ENCODE measurements around the gene GAB1. TPM values are rescaled to one million over a fixed set of nuclear protein-coding genes. Genes with fewer than 3 reads are reported as not detected.
A peak's percentile ranks its signal among the peaks of the same experiment; 100 is the strongest.

GAB1 gene
- total and polyA plus RNA-seq, 7 donors: 10.0 to 71.6 (median 44.1) TPM

- intact Hi-C loops (cut with DNase I): no loop called here
- DNase-seq: no peak
- TF ChIP-seq EP300 (IDR thresholded peaks at IDR 0.05): no peak
- TF ChIP-seq POLR2AphosphoS5 (IDR thresholded peaks at IDR 0.05): no peak
- no peak for TF ChIP-seq CTCF (IDR thresholded peaks at IDR 0.05)
- no peak for TF ChIP-seq POLR2A (IDR thresholded peaks at IDR 0.05)
- no peaks in the 10 kb centered on the region for H3K36me3 ChIP-seq
- H3K9me3 ChIP-seq: no peaks in the 10 kb centered on the region
- no peak overlapping the region for H3K4me3 ChIP-seq
- WGBS, 2 donors: 57 to 85% methylated on average over 3 of the region's 3 CpGs
- H3K27ac ChIP-seq: no peak overlapping the region
- H3K4me1 ChIP-seq: peaks cover 0 to 21% (median 6%) of the 10 kb centered on the region in 4 donors
- H3K27me3 ChIP-seq: no peaks in the 10 kb centered on the region
Observed at GRCh38 chr4:143311924-143312323, 24.8 kb upstream of the GAB1 start.

GRCh38 chr4:143313521-143313920 lies 23.2 kb upstream of the GAB1 start:
- intact Hi-C loops (cut with DNase I): no loop called here
- 84 to 92% methylated on average over 1 of the region's 1 CpG for WGBS, 2 donors
- Histone ChIP-seq H3K27ac (no peak overlapping the region), H3K27me3 (no peaks in the 10 kb centered on the region), H3K9me3 (no peaks in the 10 kb centered on the region), H3K4me1 (peaks cover 0 to 29% (median 9%) of the 10 kb centered on the region in 4 donors), H3K36me3 (no peaks in the 10 kb centered on the region), H3K4me3 (no peak overlapping the region)
- DNase-seq: no peak
- TF ChIP-seq POLR2A (IDR thresholded peaks at IDR 0.05) (no peak), EP300 (IDR thresholded peaks at IDR 0.05) (no peak), CTCF (IDR thresholded peaks at IDR 0.05) (no peak), POLR2AphosphoS5 (IDR thresholded peaks at IDR 0.05) (no peak)

- Histone ChIP-seq H3K4me3 (no peak overlapping the region), H3K27ac (no peak overlapping the region)
Observed at GRCh38 chr4:143313996-143314395, 22.7 kb upstream of the GAB1 start.

GRCh38 chr4:143320113-143320512 lies 16.6 kb upstream of the GAB1 start:
- peak overlapping the region in 1 of 4 donors; percentile 3 for H3K27ac ChIP-seq
- H3K4me1 ChIP-seq: peaks cover 0 to 29% (median 7%) of the 10 kb centered on the region in 4 donors
- DNase-seq: no peak
- no peaks in the 10 kb centered on the region for H3K36me3 ChIP-seq
- no peak for TF ChIP-seq CTCF (IDR thresholded peaks at IDR 0.05)
- no peak for TF ChIP-seq POLR2A (IDR thresholded peaks at IDR 0.05)
- no peak for TF ChIP-seq EP300 (IDR thresholded peaks at IDR 0.05)
- no peak for TF ChIP-seq POLR2AphosphoS5 (IDR thresholded peaks at IDR 0.05)
- H3K27me3 ChIP-seq: no peaks in the 10 kb centered on the region
- WGBS, 2 donors: 5 to 22% methylated on average over 1 of the region's 1 CpG
- no peak overlapping the region for H3K4me3 ChIP-seq
- intact Hi-C loops (cut with DNase I): no loop called here
- no peaks in the 10 kb centered on the region for H3K9me3 ChIP-seq

More at GRCh38 chr4:143313996-143314395, 22.7 kb upstream of the GAB1 start:
- Histone ChIP-seq H3K9me3 (no peaks in the 10 kb centered on the region), H3K4me1 (peaks cover 0 to 30% (median 9%) of the 10 kb centered on the region in 4 donors), H3K27me3 (no peaks in the 10 kb centered on the region), H3K36me3 (no peaks in the 10 kb centered on the region)
- DNase-seq: no peak
- intact Hi-C loops (cut with DNase I): no loop called here
- no peak for TF ChIP-seq POLR2A (IDR thresholded peaks at IDR 0.05)
- TF ChIP-seq EP300 (IDR thresholded peaks at IDR 0.05): no peak
- TF ChIP-seq CTCF (IDR thresholded peaks at IDR 0.05): no peak
- no peak for TF ChIP-seq POLR2AphosphoS5 (IDR thresholded peaks at IDR 0.05)

GRCh38 chr4:143326735-143327134 lies 9.9 kb upstream of the GAB1 start:
- Histone ChIP-seq H3K4me1 (no peaks in the 10 kb centered on the region), H3K9me3 (no peaks in the 10 kb centered on the region), H3K27ac (no peak overlapping the region), H3K36me3 (no peaks in the 10 kb centered on the region), H3K27me3 (no peaks in the 10 kb centered on the region), H3K4me3 (no peak overlapping the region)
- DNase-seq: no peak
- WGBS, 2 donors: 81 to 90% methylated on average over 4 of the region's 4 CpGs
- intact Hi-C loops (cut with DNase I): no loop called here
- TF ChIP-seq POLR2AphosphoS5 (IDR thresholded peaks at IDR 0.05): no peak
- TF ChIP-seq POLR2A (IDR thresholded peaks at IDR 0.05): no peak
- TF ChIP-seq EP300 (IDR thresholded peaks at IDR 0.05): no peak
- TF ChIP-seq CTCF (IDR thresholded peaks at IDR 0.05): no peak
